Activated CD4-positive, alpha-beta T cell treated with anti-CD3 and anti-CD28 coated beads, Interleukin-2, amount 10 ng/mL, durations not matched to agents 24 days and 14 days (primary cell): ENCODE measurements around the gene DYNLT5. TPM values are rescaled to one million over a fixed set of nuclear protein-coding genes. Genes with fewer than 3 reads are reported as not detected.
"Not testable (repeated sequence)": the region's sequence is repeated elsewhere in the genome, so short reads cannot be mapped to it uniquely, and the experiment has no call there.

Experiments
- DNase-seq: peaks from one replicate; pipeline ENCODE4 v3.0.0; 2022
- H3K27ac Mint-ChIP-seq: one replicate; pipeline ENCODE4 v1.8.0; 2022; ENCODE audit warnings: mild to moderate bottlenecking, mixed read lengths
- H3K27me3 Mint-ChIP-seq: one replicate; pipeline ENCODE4 v1.8.0; 2022; ENCODE audit warnings: mixed read lengths
- H3K36me3 Mint-ChIP-seq: one replicate; pipeline ENCODE4 v1.8.0; 2022; ENCODE audit warnings: low read depth, mild to moderate bottlenecking, mixed read lengths
- H3K4me1 Mint-ChIP-seq: one replicate; pipeline ENCODE4 v1.8.0; 2021; ENCODE audit warnings: mixed read lengths
- H3K4me3 Mint-ChIP-seq: one replicate; pipeline ENCODE4 v1.8.0; 2022; ENCODE audit warnings: mild to moderate bottlenecking, moderate library complexity, mixed read lengths
- H3K9me3 Mint-ChIP-seq: one replicate; pipeline ENCODE4 v1.8.0; 2021; ENCODE audit warnings: mixed read lengths
- intact Hi-C: fragments of 100-400 bp; cut with micrococcal nuclease; formaldehyde crosslinking; loops from one replicate; pipeline ENCODE4 v1.15.1; 2023
- total RNA-seq: library from RNA; stranded (reverse); gene quantifications from 2 replicates; pipeline ENCODE4 v1.2.3, GENCODE V29; 2022

DYNLT5 gene
- total RNA-seq, 1 donor from 2014 or later, result not detected

DNA sequence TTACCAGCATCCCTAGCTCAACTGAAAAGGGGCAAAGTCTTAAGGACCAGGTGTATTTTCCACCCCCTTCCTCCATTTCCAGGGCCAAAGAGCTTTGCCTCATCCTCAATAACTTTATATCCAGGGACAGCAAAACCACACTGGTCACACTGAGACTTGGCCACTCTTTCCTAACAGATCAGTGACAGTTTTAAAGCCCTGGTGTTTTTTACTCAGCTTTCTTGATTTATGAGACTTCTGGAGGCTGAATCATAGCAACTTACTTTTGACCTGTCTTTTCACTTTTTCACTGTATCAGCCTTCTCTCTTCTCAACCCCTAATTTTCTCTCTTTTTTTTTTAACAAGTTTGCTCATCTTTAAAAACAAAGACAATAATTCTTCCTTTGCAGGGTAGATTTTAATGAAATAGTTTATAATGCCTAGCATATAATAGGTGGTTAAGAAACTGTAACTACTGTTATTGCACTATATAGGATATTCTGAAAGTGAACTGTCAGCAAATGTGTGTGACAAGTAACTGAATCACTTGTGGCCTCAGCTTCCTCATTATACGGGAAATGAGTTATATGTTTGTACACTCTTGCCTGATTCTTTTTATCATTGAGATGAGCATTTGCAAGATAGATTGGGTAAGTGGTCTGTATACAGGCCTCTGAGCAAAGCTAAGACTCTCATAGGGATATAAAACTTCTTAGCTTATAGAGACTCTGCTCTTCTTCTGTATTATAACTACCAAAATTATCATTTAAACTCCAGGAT is 19.7 kb upstream of the DYNLT5 start:
- intact Hi-C loops, result no loop called here
- no peaks in the 10 kb centered on the region for H3K27me3 Mint-ChIP-seq
- DNase-seq, result no peak
- H3K9me3 Mint-ChIP-seq, result no peaks in the 10 kb centered on the region
- no peak overlapping the region for H3K4me3 Mint-ChIP-seq
- peak overlapping the region; percentile 73 for H3K27ac Mint-ChIP-seq
- no peaks in the 10 kb centered on the region for H3K36me3 Mint-ChIP-seq
- H3K4me1 Mint-ChIP-seq, result peaks cover 12% of the 10 kb centered on the region

DNA sequence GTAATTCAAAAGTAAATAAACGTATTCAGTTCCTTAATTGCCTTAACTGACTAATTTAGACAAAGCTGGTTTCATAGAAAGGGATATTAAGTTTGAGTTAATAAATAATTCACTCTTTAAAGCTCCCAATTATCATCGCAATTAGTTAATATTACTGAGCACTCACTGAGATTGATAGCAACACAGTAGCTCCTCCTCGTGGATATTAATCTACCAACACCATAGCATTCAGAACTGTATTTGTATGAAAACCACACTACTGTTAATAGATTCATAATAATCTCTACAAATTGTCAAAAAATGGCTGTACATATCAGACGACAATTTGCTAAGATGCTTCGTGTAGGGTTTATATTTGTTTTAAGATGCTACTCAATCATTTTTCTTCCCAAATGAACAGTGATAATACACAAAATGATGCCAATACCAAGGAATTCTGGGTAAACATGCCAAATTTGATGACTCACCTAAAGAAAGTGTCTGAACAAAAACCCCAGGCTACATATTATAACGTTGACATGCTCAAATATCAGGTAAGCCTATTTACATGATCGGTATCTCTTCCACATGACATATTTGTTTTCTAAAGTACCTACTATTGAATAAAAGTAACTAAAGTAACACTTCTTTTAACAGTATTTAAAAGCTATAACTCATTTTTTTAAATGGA is 18.8 kb upstream of the DYNLT5 start:
- no peak overlapping the region for H3K27ac Mint-ChIP-seq
- no peaks in the 10 kb centered on the region for H3K9me3 Mint-ChIP-seq
- intact Hi-C loops, result no loop called here
- H3K4me1 Mint-ChIP-seq, result peaks cover 12% of the 10 kb centered on the region
- no peak for DNase-seq
- H3K36me3 Mint-ChIP-seq, result no peaks in the 10 kb centered on the region
- no peak overlapping the region for H3K4me3 Mint-ChIP-seq
- H3K27me3 Mint-ChIP-seq, result no peaks in the 10 kb centered on the region

DNA sequence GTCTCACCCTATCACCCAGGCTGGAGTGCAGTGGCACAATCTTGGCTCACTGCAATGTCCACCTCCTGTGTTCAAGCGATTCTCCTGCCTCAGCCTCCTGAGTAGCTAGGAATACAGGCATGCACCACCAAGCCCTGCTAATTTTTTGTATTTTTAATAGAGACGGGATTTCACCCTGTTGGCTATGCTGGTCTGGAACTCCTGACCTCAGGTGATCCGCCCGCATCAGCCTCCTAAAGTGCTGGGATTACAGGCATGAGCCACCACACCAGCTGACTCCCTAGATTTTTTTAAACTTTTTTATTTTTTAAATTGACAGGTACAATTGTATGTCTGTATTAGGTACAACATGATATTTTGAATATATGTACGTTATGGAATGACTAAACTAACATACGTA is 17.7 kb upstream of the DYNLT5 start:
- H3K27ac Mint-ChIP-seq, intact Hi-C loops, H3K4me3 Mint-ChIP-seq, H3K9me3 Mint-ChIP-seq, H3K36me3 Mint-ChIP-seq, DNase-seq, H3K27me3 Mint-ChIP-seq: not testable (repeated sequence)
- H3K4me1 Mint-ChIP-seq, result peaks cover 13% of the 10 kb centered on the region

DNA sequence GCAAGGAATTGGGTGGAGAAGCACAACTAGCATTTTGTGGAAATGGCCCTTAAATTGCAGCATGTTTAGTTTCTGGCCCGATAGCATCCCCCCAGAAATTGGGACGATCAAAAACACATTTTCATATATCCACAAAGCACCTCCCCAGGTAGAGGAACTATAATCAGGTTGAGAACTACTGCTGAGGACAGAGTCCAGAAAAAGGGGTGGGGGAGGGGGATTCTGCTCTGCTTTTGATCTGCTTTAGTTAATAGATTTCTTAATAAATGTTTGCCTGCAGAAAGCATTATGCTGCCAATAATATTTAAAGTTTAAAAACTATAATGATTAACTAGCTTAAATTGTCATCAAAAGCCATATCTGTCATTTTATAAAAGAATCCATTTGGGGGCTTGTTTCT is 14.4 kb upstream of the DYNLT5 start:
- Mint-ChIP-seq H3K27ac (no peak overlapping the region), H3K4me1 (peaks cover 8% of the 10 kb centered on the region), H3K9me3 (no peaks in the 10 kb centered on the region), H3K36me3 (no peaks in the 10 kb centered on the region), H3K4me3 (no peak overlapping the region), H3K27me3 (peaks cover 2% of the 10 kb centered on the region)
- intact Hi-C loops, result no loop called here
- DNase-seq, result no peak

DNA sequence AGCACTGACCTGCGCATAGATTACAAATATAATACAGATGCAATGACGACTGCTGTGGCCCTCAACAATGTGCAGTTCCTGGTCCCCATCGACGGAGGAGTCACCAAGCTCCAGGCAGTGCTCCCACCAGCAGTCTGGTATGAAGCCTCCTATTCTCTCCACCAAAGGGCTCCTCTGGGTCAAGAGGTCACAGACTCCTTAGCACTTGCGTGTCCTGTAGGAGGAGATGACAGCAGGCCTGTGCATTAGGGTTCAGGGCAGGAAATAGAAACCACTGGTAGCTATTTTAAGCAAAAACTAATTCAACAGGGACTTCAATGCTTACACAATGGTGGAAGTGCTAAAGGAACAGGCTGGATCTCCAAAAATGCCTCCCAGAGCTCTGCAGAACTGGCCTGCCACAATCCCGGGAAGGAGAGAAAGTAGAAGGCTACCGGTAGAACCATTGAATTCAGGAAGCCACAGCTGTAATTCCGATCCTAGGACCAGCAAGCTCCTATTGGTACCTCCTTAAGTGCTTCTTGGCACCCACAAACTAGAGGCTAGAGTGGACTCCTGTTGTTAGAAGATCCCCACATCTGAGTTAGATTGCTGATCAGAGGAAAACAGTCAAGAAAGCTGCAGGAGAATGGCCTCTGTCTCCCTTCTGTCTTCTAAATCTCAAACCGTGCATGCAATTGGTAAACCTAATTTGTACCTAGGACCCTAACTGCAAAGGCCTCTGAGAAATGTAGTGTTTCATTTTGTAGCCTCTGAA is 12.7 kb upstream of the DYNLT5 start:
- Mint-ChIP-seq H3K27me3 (peaks cover 7% of the 10 kb centered on the region), H3K27ac (no peak overlapping the region), H3K4me1 (peaks cover 6% of the 10 kb centered on the region), H3K9me3 (no peaks in the 10 kb centered on the region), H3K4me3 (no peak overlapping the region), H3K36me3 (no peaks in the 10 kb centered on the region)
- intact Hi-C loops, result no loop called here
- DNase-seq, result no peak

DNA sequence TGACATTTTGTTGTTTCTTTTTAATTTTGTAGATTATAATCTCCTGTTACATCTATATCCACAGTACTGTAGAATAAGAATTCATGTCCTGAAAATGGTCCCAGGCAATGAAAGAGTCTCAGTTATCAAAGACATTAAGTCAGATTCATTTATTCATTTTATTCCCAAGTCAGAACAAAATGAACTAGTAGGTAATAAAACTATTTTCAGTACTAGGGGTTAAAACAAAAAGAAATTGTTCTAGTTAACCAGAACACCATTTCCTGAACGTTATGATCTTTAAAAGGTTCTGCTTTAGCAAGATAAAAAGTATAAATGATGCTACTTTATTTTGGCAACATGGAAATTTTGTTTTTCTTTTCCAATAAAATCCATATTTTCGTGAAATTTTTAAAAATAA is 6.8 kb upstream of the DYNLT5 start:
- H3K9me3 Mint-ChIP-seq, result no peaks in the 10 kb centered on the region
- no peak overlapping the region for H3K4me3 Mint-ChIP-seq
- H3K27me3 Mint-ChIP-seq, result peaks cover 40% of the 10 kb centered on the region
- intact Hi-C loops, result no loop called here
- no peak overlapping the region for H3K27ac Mint-ChIP-seq
- no peaks in the 10 kb centered on the region for H3K36me3 Mint-ChIP-seq
- H3K4me1 Mint-ChIP-seq, result peaks cover 2% of the 10 kb centered on the region
- no peak for DNase-seq

DNA sequence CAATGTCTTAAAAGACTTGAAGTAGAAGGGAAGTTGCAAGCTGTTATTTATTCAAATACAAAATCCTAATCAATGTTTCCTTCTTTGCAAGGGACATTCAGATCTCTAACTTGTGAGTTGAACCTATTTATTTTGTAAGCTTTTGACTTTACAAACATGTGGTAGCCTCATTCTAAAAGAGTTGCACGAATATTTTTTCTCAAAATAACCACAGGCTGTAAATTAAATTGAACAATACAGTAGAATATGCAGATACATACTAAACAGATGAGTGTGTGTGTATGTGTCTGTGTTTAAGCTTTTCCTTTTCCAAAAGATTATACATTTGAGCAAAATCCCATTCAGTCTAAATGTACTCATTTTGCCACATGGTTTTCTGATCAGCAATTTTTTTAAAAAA is 4.8 kb upstream of the DYNLT5 start:
- DNase-seq, result no peak
- peaks cover 55% of the 10 kb centered on the region for H3K27me3 Mint-ChIP-seq
- no peak overlapping the region for H3K4me3 Mint-ChIP-seq
- no peaks in the 10 kb centered on the region for H3K9me3 Mint-ChIP-seq
- peaks cover 12% of the 10 kb centered on the region for H3K4me1 Mint-ChIP-seq
- H3K27ac Mint-ChIP-seq, result no peak overlapping the region
- H3K36me3 Mint-ChIP-seq, result no peaks in the 10 kb centered on the region
- intact Hi-C loops, result no loop called here

DNA sequence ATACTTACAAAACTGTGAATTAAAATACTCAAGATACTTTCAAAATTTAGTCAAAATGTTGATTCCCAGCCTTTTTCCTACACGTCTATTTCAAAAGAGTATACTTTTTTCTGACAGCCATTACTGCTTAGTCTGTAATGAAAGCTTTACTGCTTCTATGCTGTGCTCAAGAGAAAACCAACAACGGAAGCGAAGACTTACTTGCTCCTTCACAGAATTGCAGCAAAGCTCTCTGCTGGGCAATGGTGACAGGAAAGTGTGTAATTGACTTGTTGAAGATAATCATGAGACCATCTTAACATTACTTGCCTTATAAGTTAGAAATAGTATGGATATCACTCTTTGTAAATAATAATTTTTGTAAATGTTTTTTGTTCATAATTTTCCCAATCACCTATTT is 1.7 kb upstream of the DYNLT5 start:
- Mint-ChIP-seq H3K27ac (no peak overlapping the region), H3K9me3 (no peaks in the 10 kb centered on the region), H3K4me1 (peaks cover 16% of the 10 kb centered on the region), H3K4me3 (no peak overlapping the region), H3K36me3 (no peaks in the 10 kb centered on the region), H3K27me3 (peaks cover 67% of the 10 kb centered on the region)
- intact Hi-C loops, result no loop called here
- DNase-seq, result no peak

DNA sequence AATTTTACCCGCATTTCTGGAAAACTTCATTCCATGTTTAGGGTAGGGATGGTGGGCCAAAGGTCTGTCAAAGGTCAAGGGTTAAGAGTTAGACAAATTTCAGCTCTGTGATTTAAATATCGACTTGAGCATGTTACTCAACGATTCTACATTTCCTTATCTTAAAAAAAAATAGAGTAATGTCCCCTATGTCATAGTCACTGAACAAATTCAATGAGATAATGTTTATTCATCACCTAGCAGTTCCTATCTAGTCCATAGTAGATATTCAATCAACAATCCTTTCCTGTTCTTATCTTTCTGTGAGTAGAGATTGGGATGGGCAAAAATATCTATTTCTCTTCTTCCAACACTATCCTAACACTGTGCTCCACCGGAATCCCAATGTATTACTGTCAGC is 1.1 kb upstream of the DYNLT5 start:
- Mint-ChIP-seq H3K4me1 (peaks cover 16% of the 10 kb centered on the region), H3K36me3 (no peaks in the 10 kb centered on the region), H3K27ac (no peak overlapping the region), H3K9me3 (no peaks in the 10 kb centered on the region), H3K4me3 (no peak overlapping the region), H3K27me3 (peaks cover 68% of the 10 kb centered on the region)
- intact Hi-C loops, result no loop called here
- no peak for DNase-seq

DNA sequence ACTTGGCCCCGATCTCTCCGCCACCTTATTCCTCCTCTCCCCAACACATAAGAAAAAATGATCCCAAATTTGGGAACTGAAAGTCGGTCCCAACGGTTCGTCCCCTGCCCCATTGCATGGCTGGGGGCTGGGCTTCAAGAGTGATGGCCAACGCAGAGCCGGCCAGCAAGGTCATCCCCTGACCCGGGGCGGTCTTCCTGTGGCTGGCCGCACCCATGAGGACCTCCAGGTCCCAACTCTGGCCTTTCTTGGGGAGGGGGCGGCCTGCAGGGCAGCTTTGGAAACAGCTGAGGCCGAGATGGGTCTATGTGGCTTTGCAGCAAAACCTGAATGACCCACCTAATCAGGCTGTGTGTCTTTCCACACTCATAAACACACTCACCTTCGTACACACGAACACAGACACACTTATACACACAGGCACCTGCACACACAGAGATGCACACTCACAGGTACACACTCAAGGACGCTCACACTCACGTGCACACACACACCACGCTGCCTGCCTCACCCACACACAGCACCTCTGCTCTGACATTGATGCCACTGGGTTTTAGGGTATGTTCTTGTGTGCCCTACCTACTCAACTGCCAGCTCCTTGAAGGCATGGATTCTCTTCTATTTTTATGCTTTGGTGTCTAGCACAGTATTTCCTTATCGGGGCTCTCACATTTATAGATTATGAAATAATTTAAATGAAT is 562 bp downstream of the DYNLT5 start:
- intact Hi-C loops, result no loop called here
- H3K27ac Mint-ChIP-seq, result no peak overlapping the region
- peaks cover 64% of the 10 kb centered on the region for H3K27me3 Mint-ChIP-seq
- H3K4me1 Mint-ChIP-seq, result peaks cover 16% of the 10 kb centered on the region
- DNase-seq, result no peak
- no peaks in the 10 kb centered on the region for H3K9me3 Mint-ChIP-seq
- peak overlapping the region; percentile 77 for H3K4me3 Mint-ChIP-seq
- no peaks in the 10 kb centered on the region for H3K36me3 Mint-ChIP-seq

DNA sequence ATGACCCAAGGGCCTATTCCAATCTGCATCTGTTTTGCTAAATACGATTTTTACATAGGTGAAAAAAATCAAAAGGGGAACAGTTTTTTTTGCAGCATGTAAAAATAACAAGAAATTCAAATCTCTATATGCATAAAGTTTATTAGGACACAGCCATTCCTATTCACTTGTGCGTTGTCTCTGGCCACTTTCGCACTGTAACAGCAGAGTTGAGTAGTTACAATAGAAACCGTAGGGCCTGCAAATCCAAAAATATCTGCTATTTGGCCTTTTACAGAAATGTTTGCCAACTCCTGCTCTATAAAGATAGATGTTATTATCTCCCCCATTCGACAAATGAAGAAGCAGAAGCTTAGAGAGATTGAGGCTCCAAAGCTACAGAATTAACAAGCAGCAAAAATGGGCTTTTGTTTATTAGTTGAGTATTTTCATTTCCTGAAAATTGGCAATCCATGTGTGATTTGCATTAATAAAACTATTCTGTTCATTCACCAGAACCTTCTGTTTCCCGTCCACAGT is 5.5 kb downstream of the DYNLT5 start:
- Mint-ChIP-seq H3K9me3 (no peaks in the 10 kb centered on the region), H3K36me3 (no peaks in the 10 kb centered on the region), H3K27me3 (peaks cover 31% of the 10 kb centered on the region), H3K4me3 (no peak overlapping the region), H3K4me1 (peaks cover 6% of the 10 kb centered on the region), H3K27ac (no peak overlapping the region)
- DNase-seq, result no peak
- intact Hi-C loops, result no loop called here

DNA sequence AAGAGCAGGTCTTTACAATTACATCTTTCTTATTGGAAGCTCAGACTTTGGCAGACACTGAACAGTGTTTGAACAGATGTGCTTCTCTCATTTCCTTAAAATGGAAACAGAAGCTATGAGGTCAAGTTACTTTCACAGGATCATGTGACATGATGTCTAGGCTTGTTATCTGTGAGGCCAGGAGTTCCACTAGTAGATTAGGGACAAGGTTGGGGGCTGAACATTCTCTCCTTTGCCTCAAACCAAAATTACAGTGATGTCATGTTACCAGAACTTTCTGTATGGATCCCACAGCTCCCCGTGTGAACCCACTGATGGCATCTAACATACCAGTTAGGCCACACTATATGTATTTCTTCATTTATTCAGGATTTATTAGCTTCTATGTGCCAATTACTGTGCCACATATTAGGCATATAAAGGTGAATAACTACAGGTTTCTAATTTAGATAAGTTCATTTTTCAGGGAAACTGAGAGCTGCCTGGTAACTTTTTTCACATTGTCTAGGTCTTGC is 6.0 kb downstream of the DYNLT5 start:
- Mint-ChIP-seq H3K27me3 (peaks cover 27% of the 10 kb centered on the region), H3K9me3 (no peaks in the 10 kb centered on the region), H3K4me1 (peaks cover 3% of the 10 kb centered on the region), H3K36me3 (no peaks in the 10 kb centered on the region), H3K27ac (no peak overlapping the region), H3K4me3 (no peak overlapping the region)
- no peak for DNase-seq
- intact Hi-C loops, result no loop called here

DNA sequence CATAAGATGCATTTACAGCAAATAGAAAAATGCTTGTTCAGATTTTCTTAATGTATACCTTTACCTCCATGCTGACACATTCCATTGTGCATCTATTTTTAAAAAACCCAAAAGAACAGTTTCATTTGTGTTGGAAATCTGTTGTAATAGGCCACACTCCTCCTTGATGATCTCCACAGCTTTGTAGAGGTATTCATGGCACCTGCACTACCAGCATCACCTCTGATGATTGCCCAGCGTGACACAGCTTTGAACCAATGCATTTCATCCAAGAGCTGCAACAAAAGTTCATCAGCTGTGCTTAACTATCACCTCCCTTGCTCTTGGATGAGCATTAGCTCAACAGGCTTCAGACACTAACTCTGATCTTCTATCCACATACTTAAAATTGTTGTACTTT is 8.2 kb downstream of the DYNLT5 start:
- H3K36me3 Mint-ChIP-seq, result no peaks in the 10 kb centered on the region
- peaks cover 3% of the 10 kb centered on the region for H3K4me1 Mint-ChIP-seq
- H3K9me3 Mint-ChIP-seq, result no peaks in the 10 kb centered on the region
- intact Hi-C loops, result loop anchor here (10.0 kb wide), 1 partner anchor 744 kb away; no protein-coding TSS in a partner anchor
- peaks cover 12% of the 10 kb centered on the region for H3K27me3 Mint-ChIP-seq
- no peak for DNase-seq
- no peak overlapping the region for H3K4me3 Mint-ChIP-seq
- H3K27ac Mint-ChIP-seq, result no peak overlapping the region
